SK-N-SH (cell line): Measurements from ENCODE around the gene TMEM170B. TPM values are rescaled to one million over a fixed set of nuclear protein-coding genes. Genes with fewer than 3 reads are reported as not detected.

Experiments used
- CTCF ChIA-PET: fragments of 300-600, 350-600 bp; formaldehyde crosslinking; extraction: SDS; loops from one replicate; lab custom pipeline; 2021; lab: Yijun Ruan, JAX
- POLR2A ChIA-PET: fragments of 350-600 bp; sonication (Branson Sonifier 250); formaldehyde crosslinking; extraction: SDS; loops from one replicate; lab custom pipeline; 2020; ENCODE audit warnings: antibody characterized with exemption, inconsistent platforms; lab: Yijun Ruan, JAX
- DNase-seq: peaks from one replicate; pipeline ENCODE4 v3.0.0; 2012
- H2AFZ ChIP-seq: fragments of 200-600 bp; sonication (generic); 2 replicates; pipeline ENCODE4 v1.8.1; 2016; ENCODE audit warnings: antibody characterized with exemption, mild to moderate bottlenecking, low read depth
- H3F3A ChIP-seq: fragments of 200-600 bp; sonication (generic); replicated peaks from 2 replicates; pipeline ENCODE3; 2016; ENCODE audit warnings: antibody characterized with exemption, mild to moderate bottlenecking; ENCODE audit not compliant: insufficient read depth
- H3K27ac ChIP-seq, 2 experiments: fragments of 200-500 bp in 1 of 2; fragments of 200-600 bp in 1 of 2; sonication (Bioruptor generic) in 1 of 2; sonication (generic), shearing (Covaris generic) in 1 of 2; 2 replicates each; pipeline versions ENCODE4 v1.5.1 to v1.6.1; 2014 to 2016; ENCODE audit warnings: low read depth in 2 of 2, inconsistent platforms in 1 of 2, low read length in 1 of 2, mild to moderate bottlenecking in 1 of 2, mixed read lengths in 1 of 2
- H3K27me3 ChIP-seq: fragments of 200-600 bp; sonication (generic), shearing (Covaris generic); 2 replicates; pipeline ENCODE4 v1.6.1; 2016; ENCODE audit warnings: mixed run types; ENCODE audit not compliant: insufficient read depth
- H3K36me3 ChIP-seq, 2 experiments: fragments of 200-500 bp in 1 of 2; fragments of 200-600 bp in 1 of 2; sonication (Bioruptor generic) in 1 of 2; sonication (generic) in 1 of 2; replicated peaks in 1 of 2; 2 replicates each; pipeline versions ENCODE3 to v1.5.1; 2014 to 2016; ENCODE audit warnings: low read length in 1 of 2, mild to moderate bottlenecking in 1 of 2; ENCODE audit not compliant: insufficient read depth in 2 of 2, control insufficient read depth in 1 of 2
- H3K4me1 ChIP-seq, 2 experiments: fragments of 200-500 bp in 1 of 2; fragments of 200-600 bp in 1 of 2; sonication (Bioruptor generic) in 1 of 2; sonication (generic), shearing (Covaris generic) in 1 of 2; 2 replicates each; pipeline versions ENCODE4 v1.5.1 to v1.6.1; 2014 to 2016; ENCODE audit warnings: low read depth in 1 of 2, low read length in 1 of 2, mixed run types in 1 of 2; ENCODE audit not compliant: insufficient read depth in 2 of 2, control insufficient read depth in 1 of 2
- H3K4me2 ChIP-seq: fragments of 200-600 bp; sonication (generic), shearing (Covaris generic); 2 replicates; pipeline ENCODE4 v1.6.1; 2017; ENCODE audit warnings: mixed run types
- H3K4me3 ChIP-seq, 2 experiments: fragments of 200-500 bp in 1 of 2; fragments of 200-600 bp in 1 of 2; sonication (Bioruptor generic) in 1 of 2; sonication (generic), shearing (Covaris generic) in 1 of 2; 2 replicates each; pipeline versions ENCODE4 v1.5.1 to v1.8.1; 2014 to 2016; ENCODE audit warnings: low read depth in 2 of 2, inconsistent platforms in 1 of 2, low read length in 1 of 2, mild to moderate bottlenecking in 1 of 2, mixed read lengths in 1 of 2, moderate library complexity in 1 of 2
- H3K79me2 ChIP-seq: fragments of 200-600 bp; sonication (generic); 2 replicates; pipeline ENCODE4 v1.8.1; 2017; ENCODE audit warnings: mild to moderate bottlenecking; ENCODE audit not compliant: insufficient read depth
- H3K9ac ChIP-seq: fragments of 200-600 bp; sonication (generic); 2 replicates; pipeline ENCODE4 v1.6.1; 2017; ENCODE audit warnings: mixed run types
- H3K9me2 ChIP-seq: fragments of 200-600 bp; sonication (generic); 2 replicates; pipeline ENCODE4 v1.6.1; 2017; ENCODE audit warnings: mixed run types
- H3K9me3 ChIP-seq: fragments of 200-600 bp; sonication (generic); 2 replicates; pipeline ENCODE4 v1.6.1; 2017; ENCODE audit warnings: mixed run types, mild to moderate bottlenecking, moderate library complexity
- H4K20me1 ChIP-seq: fragments of 200-600 bp; sonication (generic); 2 replicates; pipeline ENCODE4 v1.6.1; 2017; ENCODE audit warnings: mild to moderate bottlenecking, mixed run types; ENCODE audit not compliant: insufficient read depth
- ELF1 ChIP-seq: IDR thresholded peaks from 2 replicates; pipeline ENCODE4 v1.4.0; 2012
- EP300 ChIP-seq, 2 experiments: IDR thresholded peaks; 2 replicates each; pipeline versions ENCODE4 v1.4.0 to v1.6.1; 2012; ENCODE audit warnings: borderline replicate concordance in 1 of 2, low read depth in 1 of 2, low read length in 1 of 2
- EZH2phosphoT487 ChIP-seq: fragments of 200-600 bp; sonication (generic); IDR thresholded peaks from 2 replicates; pipeline ENCODE4 v1.6.1; 2017; ENCODE audit warnings: low read depth, mixed run types, mild to moderate bottlenecking, antibody characterized with exemption, moderate library complexity, borderline replicate concordance
- FOXJ3 ChIP-seq: sonication (generic); formaldehyde crosslinking; IDR thresholded peaks from 2 replicates; pipeline ENCODE4 v1.5.1; 2020; ENCODE audit warnings: mild to moderate bottlenecking, missing genetic modification reagents
- FOXM1 ChIP-seq: IDR thresholded peaks from 2 replicates; pipeline ENCODE4 v1.4.0; 2012; ENCODE audit warnings: low read depth, mild to moderate bottlenecking
- GABPA ChIP-seq: IDR thresholded peaks from 2 replicates; pipeline ENCODE4 v1.4.0; 2012; ENCODE audit warnings: low read depth, mild to moderate bottlenecking
- GATA2 ChIP-seq: sonication (generic); formaldehyde crosslinking; IDR thresholded peaks from 2 replicates; pipeline ENCODE4 v1.5.0; 2020; ENCODE audit warnings: mild to moderate bottlenecking, missing genetic modification reagents
- JUND ChIP-seq: IDR thresholded peaks from 2 replicates; pipeline ENCODE4 v1.4.0; 2012
- MEF2A ChIP-seq: IDR thresholded peaks from 2 replicates; pipeline ENCODE4 v1.4.0; 2012; ENCODE audit warnings: low read depth, borderline replicate concordance
- MXI1 ChIP-seq: IDR thresholded peaks from 2 replicates; pipeline ENCODE4 v1.6.1; 2012; ENCODE audit warnings: mild to moderate bottlenecking, low read depth, low read length, improper control_type of control experiment
- NFIC ChIP-seq: IDR thresholded peaks from 2 replicates; pipeline ENCODE4 v1.4.0; 2012; ENCODE audit warnings: borderline replicate concordance
- RFX5 ChIP-seq: IDR thresholded peaks from 2 replicates; pipeline ENCODE4 v1.6.1; 2012; ENCODE audit warnings: mild to moderate bottlenecking, improper control_type of control experiment, low read length
- SMC3 ChIP-seq: IDR thresholded peaks from 2 replicates; pipeline ENCODE4 v1.6.1; 2012; ENCODE audit warnings: low read depth, low read length, improper control_type of control experiment
- USF2 ChIP-seq: fragments of 150-350 bp; IDR thresholded peaks from 2 replicates; pipeline ENCODE4 v1.6.1; 2017; ENCODE audit warnings: antibody characterized with exemption, low read length, low read depth, borderline replicate concordance
- YY1 ChIP-seq: IDR thresholded peaks from 2 replicates; pipeline ENCODE4 v1.4.0; 2012; ENCODE audit warnings: low read depth, mild to moderate bottlenecking
- WGBS: methylation state at CpG from one replicate; pipeline ENCODE4 v1.1.6; 2017; ENCODE audit warnings: low lambda C conversion rate; 5-methylcytosine and 5-hydroxymethylcytosine counted together
- polyA plus RNA-seq, 3 experiments: library from polyadenylated mRNA; depleted of rRNA; stranded (reverse); fragments of >200 nt; gene quantifications; 2 replicates each; pipeline ENCODE4 v1.2.3, GENCODE V29; 2012
- TF ChIP-seq, protein P1 (sequence below): IDR thresholded peaks from 2 replicates; pipeline ENCODE4 v1.4.0; 2012; ENCODE audit warnings: low read depth, borderline replicate concordance
- TF ChIP-seq, protein P2 (sequence below): IDR thresholded peaks from 2 replicates; pipeline ENCODE4 v1.6.1; 2012; ENCODE audit warnings: mild to moderate bottlenecking, low read depth, low read length, moderate library complexity

The TMEM170B gene
- polyA plus RNA-seq, 1 of the 3 experiments (the other 2 are of a cell fraction): 0.44 TPM

DNA sequence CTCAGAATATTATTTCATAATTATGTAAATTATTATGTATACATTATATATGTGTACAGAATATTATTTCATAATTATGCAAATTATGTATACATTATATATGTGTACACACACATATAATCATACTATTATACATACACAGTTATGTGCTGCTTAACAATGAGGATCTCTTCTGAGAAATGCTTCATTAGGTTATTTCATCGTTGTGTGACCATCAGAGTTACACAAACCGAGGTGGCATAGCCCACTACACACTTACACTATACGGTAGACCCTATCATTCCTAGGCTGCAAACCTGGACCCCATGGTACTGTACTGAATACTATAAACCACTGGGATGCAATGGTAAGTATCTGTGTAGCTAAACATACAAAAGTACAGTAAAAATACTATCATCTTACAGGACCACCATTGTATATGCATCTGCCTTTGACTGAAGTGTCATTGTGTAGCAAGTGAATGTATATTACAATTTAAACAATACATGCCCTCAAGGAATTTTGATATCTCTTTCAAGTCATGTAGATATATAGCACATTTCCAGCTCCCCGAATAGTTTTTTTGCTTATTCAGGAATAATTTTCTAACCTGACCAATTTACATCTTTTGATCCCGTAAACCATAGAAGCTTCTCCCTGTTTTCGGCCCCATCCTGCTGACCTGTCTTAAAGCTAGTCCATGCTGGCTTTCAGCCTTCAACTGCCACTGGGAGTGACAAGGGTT is 71.2 kb downstream of the TMEM170B start:
- Histone ChIP-seq H3K27ac (peak overlapping the region in 1 of 2 experiments; percentile 90; a peak in 3 of 4 replicates), H3K9ac (peak overlapping the region; percentile 57), H3F3A (peaks cover 31% of the 10 kb centered on the region), H3K9me3 (no peaks in the 10 kb centered on the region), H3K4me1 (peaks cover 0 to 10% of the 10 kb centered on the region in 2 experiments; a peak in 3 of 4 replicates), H3K36me3 (no peaks in the 10 kb centered on the region), H2AFZ (peak overlapping the region; percentile 71; the same call in 1 of the 2 replicates), H3K4me2 (peak overlapping the region; percentile 45; the same call in 1 of the 2 replicates), H4K20me1 (no peaks in the 10 kb centered on the region), H3K79me2 (no peaks in the 10 kb centered on the region), H3K27me3 (no peaks in the 10 kb centered on the region), H3K4me3 (no peak overlapping the region), H3K9me2 (no peaks in the 10 kb centered on the region)
- no peak for DNase-seq
- TF ChIP-seq FOXJ3 (CRISPR knock-in tag) (no peak), ELF1 (no peak), EP300 (IDR thresholded peaks at IDR 0.05; ENCODE audit: borderline replicate concordance in 1 of 2, low read depth in 1 of 2, low read length in 1 of 2) (no peak), YY1 (no peak), FOXM1 (no peak), GABPA (no peak), JUND (no peak), EZH2phosphoT487 (no peak), RFX5 (no peak), SMC3 (no peak), GATA2 (no peak), MEF2A (no peak), NFIC (no peak), MXI1 (no peak), USF2 (no peak)
- TF ChIP-seq, protein P1, sequence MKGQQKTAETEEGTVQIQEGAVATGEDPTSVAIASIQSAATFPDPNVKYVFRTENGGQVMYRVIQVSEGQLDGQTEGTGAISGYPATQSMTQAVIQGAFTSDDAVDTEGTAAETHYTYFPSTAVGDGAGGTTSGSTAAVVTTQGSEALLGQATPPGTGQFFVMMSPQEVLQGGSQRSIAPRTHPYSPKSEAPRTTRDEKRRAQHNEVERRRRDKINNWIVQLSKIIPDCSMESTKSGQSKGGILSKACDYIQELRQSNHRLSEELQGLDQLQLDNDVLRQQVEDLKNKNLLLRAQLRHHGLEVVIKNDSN: no peak
- TF ChIP-seq, protein P2, sequence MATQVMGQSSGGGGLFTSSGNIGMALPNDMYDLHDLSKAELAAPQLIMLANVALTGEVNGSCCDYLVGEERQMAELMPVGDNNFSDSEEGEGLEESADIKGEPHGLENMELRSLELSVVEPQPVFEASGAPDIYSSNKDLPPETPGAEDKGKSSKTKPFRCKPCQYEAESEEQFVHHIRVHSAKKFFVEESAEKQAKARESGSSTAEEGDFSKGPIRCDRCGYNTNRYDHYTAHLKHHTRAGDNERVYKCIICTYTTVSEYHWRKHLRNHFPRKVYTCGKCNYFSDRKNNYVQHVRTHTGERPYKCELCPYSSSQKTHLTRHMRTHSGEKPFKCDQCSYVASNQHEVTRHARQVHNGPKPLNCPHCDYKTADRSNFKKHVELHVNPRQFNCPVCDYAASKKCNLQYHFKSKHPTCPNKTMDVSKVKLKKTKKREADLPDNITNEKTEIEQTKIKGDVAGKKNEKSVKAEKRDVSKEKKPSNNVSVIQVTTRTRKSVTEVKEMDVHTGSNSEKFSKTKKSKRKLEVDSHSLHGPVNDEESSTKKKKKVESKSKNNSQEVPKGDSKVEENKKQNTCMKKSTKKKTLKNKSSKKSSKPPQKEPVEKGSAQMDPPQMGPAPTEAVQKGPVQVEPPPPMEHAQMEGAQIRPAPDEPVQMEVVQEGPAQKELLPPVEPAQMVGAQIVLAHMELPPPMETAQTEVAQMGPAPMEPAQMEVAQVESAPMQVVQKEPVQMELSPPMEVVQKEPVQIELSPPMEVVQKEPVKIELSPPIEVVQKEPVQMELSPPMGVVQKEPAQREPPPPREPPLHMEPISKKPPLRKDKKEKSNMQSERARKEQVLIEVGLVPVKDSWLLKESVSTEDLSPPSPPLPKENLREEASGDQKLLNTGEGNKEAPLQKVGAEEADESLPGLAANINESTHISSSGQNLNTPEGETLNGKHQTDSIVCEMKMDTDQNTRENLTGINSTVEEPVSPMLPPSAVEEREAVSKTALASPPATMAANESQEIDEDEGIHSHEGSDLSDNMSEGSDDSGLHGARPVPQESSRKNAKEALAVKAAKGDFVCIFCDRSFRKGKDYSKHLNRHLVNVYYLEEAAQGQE: no peak
- POLR2A ChIA-PET: no interaction called here
- CTCF ChIA-PET: no interaction called here
- 85% methylated on average over 6 of the region's 6 CpGs for WGBS
